ENCODE data around the gene FAM200C.

The FAM200C gene

GRCh38 chr5:160378330-160378729 lies 21.5 kb downstream of the FAM200C start:
- H3K9ac ChIP-seq (ENCODE audit: low read depth, low read length) = no peak overlapping the region
- H3K4me1 ChIP-seq (ENCODE audit: insufficient read depth, low read length) = no peaks in the 10 kb centered on the region
- H3K4me3 ChIP-seq (ENCODE audit: low read length) = no peak overlapping the region
- no peak overlapping the region for H3K27ac ChIP-seq (ENCODE audit: low read length)
- no peaks in the 10 kb centered on the region for H3K9me3 ChIP-seq (ENCODE audit: insufficient read depth, low read depth, low read length)
- no peaks in the 10 kb centered on the region for H3K36me3 ChIP-seq (ENCODE audit: insufficient read depth, low read depth, low read length)
- H3K27me3 ChIP-seq (ENCODE audit: insufficient read depth, low read length) = no peaks in the 10 kb centered on the region

- no peak overlapping the region for H3K4me3 ChIP-seq (ENCODE audit: low read length)
- no peaks in the 10 kb centered on the region for H3K4me1 ChIP-seq (ENCODE audit: insufficient read depth, low read length)
- H3K9ac ChIP-seq (ENCODE audit: low read depth, low read length) = no peak overlapping the region
- no peaks in the 10 kb centered on the region for H3K27me3 ChIP-seq (ENCODE audit: insufficient read depth, low read length)
- H3K9me3 ChIP-seq (ENCODE audit: insufficient read depth, low read depth, low read length) = no peaks in the 10 kb centered on the region
- no peaks in the 10 kb centered on the region for H3K36me3 ChIP-seq (ENCODE audit: insufficient read depth, low read depth, low read length)
- no peak overlapping the region for H3K27ac ChIP-seq (ENCODE audit: low read length)
These were observed 22.2 kb downstream of the FAM200C start for GRCh38 chr5:160377651-160378050.

GRCh38 chr5:160376416-160376815 lies 23.4 kb downstream of the FAM200C start:
- Histone ChIP-seq H3K4me1 (ENCODE audit: insufficient read depth, low read length) (no peaks in the 10 kb centered on the region), H3K27ac (ENCODE audit: low read length) (no peak overlapping the region), H3K4me3 (ENCODE audit: low read length) (no peak overlapping the region), H3K36me3 (ENCODE audit: insufficient read depth, low read depth, low read length) (no peaks in the 10 kb centered on the region), H3K9me3 (ENCODE audit: insufficient read depth, low read depth, low read length) (no peaks in the 10 kb centered on the region), H3K27me3 (ENCODE audit: insufficient read depth, low read length) (peaks cover 9% of the 10 kb centered on the region; the same call in 1 of the 2 replicates), H3K9ac (ENCODE audit: low read depth, low read length) (no peak overlapping the region)

GRCh38 chr5:160375701-160376100 lies 24.2 kb downstream of the FAM200C start:
- H3K36me3 ChIP-seq (ENCODE audit: insufficient read depth, low read depth, low read length) = no peaks in the 10 kb centered on the region
- no peak overlapping the region for H3K4me3 ChIP-seq (ENCODE audit: low read length)
- no peak overlapping the region for H3K9ac ChIP-seq (ENCODE audit: low read depth, low read length)
- no peaks in the 10 kb centered on the region for H3K9me3 ChIP-seq (ENCODE audit: insufficient read depth, low read depth, low read length)
- H3K4me1 ChIP-seq (ENCODE audit: insufficient read depth, low read length) = peaks cover under 1% of the 10 kb centered on the region; the same call in 1 of the 2 replicates
- no peak overlapping the region for H3K27ac ChIP-seq (ENCODE audit: low read length)
- peaks cover 16% of the 10 kb centered on the region for H3K27me3 ChIP-seq (ENCODE audit: insufficient read depth, low read length)

GRCh38 chr5:160375166-160375565 lies 24.7 kb downstream of the FAM200C start:
- no peak overlapping the region for H3K9ac ChIP-seq (ENCODE audit: low read depth, low read length)
- peaks cover 3% of the 10 kb centered on the region; the same call in 1 of the 2 replicates for H3K4me1 ChIP-seq (ENCODE audit: insufficient read depth, low read length)
- H3K36me3 ChIP-seq (ENCODE audit: insufficient read depth, low read depth, low read length) = no peaks in the 10 kb centered on the region
- H3K27ac ChIP-seq (ENCODE audit: low read length) = no peak overlapping the region
- H3K27me3 ChIP-seq (ENCODE audit: insufficient read depth, low read length) = peaks cover 21% of the 10 kb centered on the region
- H3K4me3 ChIP-seq (ENCODE audit: low read length) = no peak overlapping the region
- no peaks in the 10 kb centered on the region for H3K9me3 ChIP-seq (ENCODE audit: insufficient read depth, low read depth, low read length)

- Histone ChIP-seq H3K4me3 (ENCODE audit: low read length) (no peak overlapping the region), H3K4me1 (ENCODE audit: insufficient read depth, low read length) (peaks cover 3% of the 10 kb centered on the region), H3K9ac (ENCODE audit: low read depth, low read length) (no peak overlapping the region), H3K9me3 (ENCODE audit: insufficient read depth, low read depth, low read length) (no peaks in the 10 kb centered on the region), H3K27me3 (ENCODE audit: insufficient read depth, low read length) (peaks cover 38% of the 10 kb centered on the region), H3K27ac (ENCODE audit: low read length) (no peak overlapping the region), H3K36me3 (ENCODE audit: insufficient read depth, low read depth, low read length) (no peaks in the 10 kb centered on the region)
These were observed 28.6 kb downstream of the FAM200C start for GRCh38 chr5:160371294-160371693.

- no peaks in the 10 kb centered on the region for H3K36me3 ChIP-seq (ENCODE audit: insufficient read depth, low read depth, low read length)
- peaks cover 3% of the 10 kb centered on the region for H3K4me1 ChIP-seq (ENCODE audit: insufficient read depth, low read length)
- H3K27me3 ChIP-seq (ENCODE audit: insufficient read depth, low read length) = peaks cover 38% of the 10 kb centered on the region
- H3K27ac ChIP-seq (ENCODE audit: low read length) = no peak overlapping the region
- H3K4me3 ChIP-seq (ENCODE audit: low read length) = peak overlapping the region; percentile 62
- no peaks in the 10 kb centered on the region for H3K9me3 ChIP-seq (ENCODE audit: insufficient read depth, low read depth, low read length)
- H3K9ac ChIP-seq (ENCODE audit: low read depth, low read length) = no peak overlapping the region; the same call in 1 of the 2 replicates
These were observed 29.2 kb downstream of the FAM200C start for GRCh38 chr5:160370713-160371034.

- peaks cover 38% of the 10 kb centered on the region for H3K27me3 ChIP-seq (ENCODE audit: insufficient read depth, low read length)
- no peaks in the 10 kb centered on the region for H3K36me3 ChIP-seq (ENCODE audit: insufficient read depth, low read depth, low read length)
- H3K9ac ChIP-seq (ENCODE audit: low read depth, low read length) = no peak within 1 kb of the TSS; the same call in 1 of the 2 replicates
- H3K27ac ChIP-seq (ENCODE audit: low read length) = no peak within 1 kb of the TSS
- no peaks in the 10 kb centered on the region for H3K9me3 ChIP-seq (ENCODE audit: insufficient read depth, low read depth, low read length)
- peak within 1 kb of the TSS; percentile 62 for H3K4me3 ChIP-seq (ENCODE audit: low read length)
- H3K4me1 ChIP-seq (ENCODE audit: insufficient read depth, low read length) = peaks cover 3% of the 10 kb centered on the region
These were observed 29.7 kb downstream of the FAM200C start, which contains the start of gene C1QTNF2 for GRCh38 chr5:160369990-160370712. TSS of gene C1QTNF2 (minus strand) at chr5:160370626. CDS start at chr5:160355011, 15,615 bp downstream.

- H3K9ac ChIP-seq (ENCODE audit: low read depth, low read length) = no peak overlapping the region
- H3K27ac ChIP-seq (ENCODE audit: low read length) = no peak overlapping the region
These were observed 32.0 kb downstream of the FAM200C start for GRCh38 chr5:160367885-160368284.

GRCh38 chr5:160367261-160367660 lies 32.6 kb downstream of the FAM200C start:
- no peaks in the 10 kb centered on the region for H3K9me3 ChIP-seq (ENCODE audit: insufficient read depth, low read depth, low read length)
- H3K4me3 ChIP-seq (ENCODE audit: low read length) = no peak overlapping the region
- H3K9ac ChIP-seq (ENCODE audit: low read depth, low read length) = no peak overlapping the region
- peaks cover 3% of the 10 kb centered on the region for H3K4me1 ChIP-seq (ENCODE audit: insufficient read depth, low read length)
- peaks cover 36% of the 10 kb centered on the region for H3K27me3 ChIP-seq (ENCODE audit: insufficient read depth, low read length)
- H3K27ac ChIP-seq (ENCODE audit: low read length) = no peak overlapping the region
- no peaks in the 10 kb centered on the region for H3K36me3 ChIP-seq (ENCODE audit: insufficient read depth, low read depth, low read length)

More at GRCh38 chr5:160367885-160368284, 32.0 kb downstream of the FAM200C start:
- Histone ChIP-seq H3K36me3 (ENCODE audit: insufficient read depth, low read depth, low read length) (no peaks in the 10 kb centered on the region), H3K4me3 (ENCODE audit: low read length) (no peak overlapping the region), H3K27me3 (ENCODE audit: insufficient read depth, low read length) (peaks cover 38% of the 10 kb centered on the region), H3K9me3 (ENCODE audit: insufficient read depth, low read depth, low read length) (no peaks in the 10 kb centered on the region), H3K4me1 (ENCODE audit: insufficient read depth, low read length) (peaks cover 3% of the 10 kb centered on the region)

- H3K27ac ChIP-seq (ENCODE audit: low read length) = no peak overlapping the region
- no peak overlapping the region for H3K4me3 ChIP-seq (ENCODE audit: low read length)
- no peak overlapping the region for H3K9ac ChIP-seq (ENCODE audit: low read depth, low read length)
- peaks cover 3% of the 10 kb centered on the region for H3K4me1 ChIP-seq (ENCODE audit: insufficient read depth, low read length)
- H3K36me3 ChIP-seq (ENCODE audit: insufficient read depth, low read depth, low read length) = no peaks in the 10 kb centered on the region
- H3K9me3 ChIP-seq (ENCODE audit: insufficient read depth, low read depth, low read length) = no peaks in the 10 kb centered on the region
- H3K27me3 ChIP-seq (ENCODE audit: insufficient read depth, low read length) = peaks cover 28% of the 10 kb centered on the region
These were observed 33.6 kb downstream of the FAM200C start for GRCh38 chr5:160366230-160366629.

GRCh38 chr5:160363660-160364395 lies 36.0 kb downstream of the FAM200C start:
- Histone ChIP-seq H3K4me3 (ENCODE audit: low read length) (no peak overlapping the region), H3K9ac (ENCODE audit: low read depth, low read length) (no peak overlapping the region), H3K9me3 (ENCODE audit: insufficient read depth, low read depth, low read length) (no peaks in the 10 kb centered on the region), H3K4me1 (ENCODE audit: insufficient read depth, low read length) (no peaks in the 10 kb centered on the region; the same call in 1 of the 2 replicates), H3K27ac (ENCODE audit: low read length) (no peak overlapping the region), H3K27me3 (ENCODE audit: insufficient read depth, low read length) (peaks cover 4% of the 10 kb centered on the region), H3K36me3 (ENCODE audit: insufficient read depth, low read depth, low read length) (no peaks in the 10 kb centered on the region)

Measured in iPS-20b (cell line).